Measurements from ENCODE around the gene AMHR2. TPM values are rescaled to one million over a fixed set of nuclear protein-coding genes. Genes with fewer than 3 reads are reported as not detected.

The AMHR2 gene
- total and polyA plus RNA-seq, 9 of the 15 experiments (the other 6 are each of a cell fraction or from before 2014, with no cell fraction given): 8.9 to 49.7 (median 19.3) TPM

- TF ChIP-seq ZNF398 (CRISPR knock-in tag; IDR thresholded peaks at IDR 0.05): no peak
- no peak for TF ChIP-seq RBM22 (IDR thresholded peaks at IDR 0.05; ENCODE audit: low read depth, low read length, poor library complexity, severe bottlenecking)
- TF ChIP-seq MIER1 (IDR thresholded peaks at IDR 0.05; ENCODE audit: low read depth): no peak
- TF ChIP-seq TRIM24 (IDR thresholded peaks at IDR 0.05): no peak
- TF ChIP-seq HDGF (IDR thresholded peaks at IDR 0.05): no peak
- TF ChIP-seq ARID3B (CRISPR knock-in tag; IDR thresholded peaks at IDR 0.05; ENCODE audit: borderline replicate concordance): no peak
- peak; percentile 56; the same call in 1 of the 2 replicates for TF ChIP-seq ZBTB9 (CRISPR knock-in tag; IDR thresholded peaks at IDR 0.05)
- TF ChIP-seq ESRRA (IDR thresholded peaks at IDR 0.05; ENCODE audit: borderline replicate concordance, low read depth): no peak
- 0 out of 2 replicates have a peak, but pooled peaks have one; percentile 59 for TF ChIP-seq ILF3 (IDR thresholded peaks at IDR 0.05; ENCODE audit: borderline replicate concordance)
- TF ChIP-seq E2F6 (IDR thresholded peaks at IDR 0.05; ENCODE audit: borderline replicate concordance in 1 of 2, extremely low read depth in 1 of 2, insufficient read depth in 1 of 2, insufficient read length in 1 of 2, low read depth in 1 of 2, low read length in 1 of 2, poor library complexity in 1 of 2, severe bottlenecking in 1 of 2): peak in 1 of 2 experiments; percentile 42
- TF ChIP-seq NFXL1 (CRISPR knock-in tag; IDR thresholded peaks at IDR 0.05): no peak
- no peak for TF ChIP-seq SRSF7 (optimal IDR thresholded peaks at IDR 0.05; ENCODE audit: low read depth, low read length)
- no peak for TF ChIP-seq ZBTB8A (IDR thresholded peaks at IDR 0.05; ENCODE audit: partially characterized antibody)
- TF ChIP-seq SMAD4 (CRISPR knock-in tag; conservative IDR thresholded peaks at IDR 0.05): peak; percentile 67
- no peak for TF ChIP-seq KDM1A (IDR thresholded peaks at IDR 0.05)
- TF ChIP-seq UBTF (IDR thresholded peaks at IDR 0.05; ENCODE audit: borderline replicate concordance in 1 of 2, low read depth in 2 of 2, low read length in 2 of 2): 0 out of 4 replicates have a peak, but pooled peaks of 1 of the 2 experiments have one; percentile 45
- TF ChIP-seq ZNF121 (CRISPR knock-in tag; conservative IDR thresholded peaks at IDR 0.05): no peak
- no peak for TF ChIP-seq MAFG (tag; conservative IDR thresholded peaks at IDR 0.05)
- no peak for TF ChIP-seq NEUROD1 (IDR thresholded peaks at IDR 0.05; ENCODE audit: borderline replicate concordance, low read depth, low read length, partially characterized antibody)
Observed at GRCh38 chr12:53380104-53380793, 43.4 kb upstream of the AMHR2 start, which contains the start of gene SP1 (continued).

All from K562 (cell line).